GM06990 (cell line): ENCODE data around the gene CUZD1.

Source experiments
- DNase-seq: peaks from one replicate; pipeline ENCODE4 v3.0.0-alpha.2; 2011; ENCODE audit not compliant: insufficient read length; ENCODE audit errors: extremely low read depth
- H3K27me3 ChIP-seq: replicated peaks from 2 replicates; pipeline ENCODE4 v1.6.0; 2011; ENCODE audit warnings: low read length; ENCODE audit not compliant: control insufficient read depth, insufficient read depth
- H3K36me3 ChIP-seq: 2 replicates; pipeline ENCODE4 v1.5.1; 2011; ENCODE audit warnings: low read length; ENCODE audit not compliant: control insufficient read depth, insufficient read depth
- H3K4me3 ChIP-seq: replicated peaks from 2 replicates; pipeline ENCODE4 v1.5.1; 2011; ENCODE audit warnings: low read depth, mild to moderate bottlenecking, control low read depth, low read length
- CTCF ChIP-seq: IDR thresholded peaks from 2 replicates; pipeline ENCODE4 v1.5.1; 2011; ENCODE audit warnings: low read length, control low read depth, mild to moderate bottlenecking, inconsistent platforms; ENCODE audit not compliant: insufficient read depth, poor library complexity, severe bottlenecking

Gene CUZD1

GRCh38 chr10:122795924-122796323 lies 49.7 kb downstream of the CUZD1 start:
- no peak for TF ChIP-seq CTCF
- Histone ChIP-seq H3K4me3 (no peak overlapping the region), H3K36me3 (no peaks in the 10 kb centered on the region), H3K27me3 (no peaks in the 10 kb centered on the region; the same call in none of the 2 replicates)
- no peak for DNase-seq

- H3K27me3 ChIP-seq = no peaks in the 10 kb centered on the region; the same call in 1 of the 2 replicates
- H3K4me3 ChIP-seq = no peak overlapping the region
- no peaks in the 10 kb centered on the region for H3K36me3 ChIP-seq
- TF ChIP-seq CTCF = no peak
- DNase-seq = no peak
Observed at GRCh38 chr10:122786269-122786668, 59.4 kb downstream of the CUZD1 start.

- H3K4me3 ChIP-seq = no peak overlapping the region
- TF ChIP-seq CTCF = no peak
- no peaks in the 10 kb centered on the region for H3K27me3 ChIP-seq
- no peak for DNase-seq
- H3K36me3 ChIP-seq = no peaks in the 10 kb centered on the region
Observed at GRCh38 chr10:122782911-122783310, 62.7 kb downstream of the CUZD1 start.
